Spleen (tissue), 11 donors: ENCODE measurements around the gene TERF2IP. TPM values are rescaled to one million over a fixed set of nuclear protein-coding genes. Genes with fewer than 3 reads are reported as not detected.

Experiments used
- DNase-seq: peaks from one replicate; pipeline ENCODE4 v3.0.0-alpha.2; 2020
- H3K27ac ChIP-seq, 8 donors: fragments of 200-600 bp; sonication (generic) in 7 of 8; 1 replicate in 4 of 8; 2 replicates in 4 of 8; pipeline versions ENCODE4 v1.5.0 to v1.8.0; 2016 to 2021; ENCODE audit warnings: inconsistent platforms in 4 of 8, mild to moderate bottlenecking in 4 of 8, moderate library complexity in 1 of 8
- H3K27me3 ChIP-seq, 7 donors: fragments of 200-600 bp; sonication (generic) in 6 of 7; replicated peaks in 1 of 7; 1 replicate in 4 of 7; 2 replicates in 3 of 7; pipeline versions ENCODE4 v1.5.0 to v1.8.0; 2016 to 2021; ENCODE audit warnings: inconsistent platforms in 3 of 7, mild to moderate bottlenecking in 1 of 7
- H3K36me3 ChIP-seq, 6 donors: fragments of 200-600 bp; sonication (generic) in 5 of 6; 1 replicate in 4 of 6; 2 replicates in 2 of 6; pipeline versions ENCODE4 v1.5.0 to v1.8.0; 2016 to 2021; ENCODE audit warnings: inconsistent platforms in 2 of 6
- H3K4me1 ChIP-seq, 6 donors: fragments of 200-600 bp; sonication (generic) in 5 of 6; 1 replicate in 3 of 6; 2 replicates in 3 of 6; pipeline versions ENCODE4 v1.5.0 to v1.8.0; 2016 to 2021; ENCODE audit warnings: inconsistent platforms in 3 of 6
- H3K4me3 ChIP-seq, 8 donors: fragments of 200-600 bp; sonication (generic) in 7 of 8; 1 replicate in 4 of 8; 2 replicates in 4 of 8; pipeline versions ENCODE4 v1.5.0 to v1.8.0; 2016 to 2021; ENCODE audit warnings: inconsistent platforms in 4 of 8, mild to moderate bottlenecking in 4 of 8, moderate library complexity in 2 of 8
- H3K9me3 ChIP-seq, 8 donors: fragments of 200-600 bp; sonication (generic) in 7 of 8; 1 replicate in 4 of 8; 2 replicates in 4 of 8; pipeline versions ENCODE4 v1.5.0 to v1.8.0; 2016 to 2021; ENCODE audit warnings: inconsistent platforms in 4 of 8
- CTCF ChIP-seq, 11 experiments: fragments of 200-600 bp in 7 of 11; fragments of 450-650 bp in 4 of 11; sonication (generic) in 4 of 11; IDR thresholded peaks in 8 of 11; conservative IDR thresholded peaks in 3 of 11; 1 replicate in 7 of 11; 2 replicates in 4 of 11; pipeline versions ENCODE4 v1.4.0 to v1.8.0; 2016 to 2021; ENCODE audit warnings: antibody characterized with exemption in 11 of 11, inconsistent platforms in 4 of 11, mild to moderate bottlenecking in 1 of 11
- POLR2A ChIP-seq, 3 donors: fragments of 450-650 bp; IDR thresholded peaks; one replicate each; pipeline ENCODE4 v1.5.1; 2017; ENCODE audit warnings: antibody characterized with exemption in 3 of 3, mild to moderate bottlenecking in 1 of 3
- POLR2AphosphoS5 ChIP-seq, 3 donors: sonication (generic); formaldehyde crosslinking; IDR thresholded peaks; one replicate each; pipeline ENCODE4 v1.5.1; 2017; ENCODE audit warnings: antibody characterized with exemption in 3 of 3
- WGBS, 5 donors: extraction: QIAGEN DNeasy Blood & Tissue Kit in 3 of 5; methylation state at CpG; one replicate each; pipeline versions ENCODE4 v1.1.5 to v1.1.7; 2013 to 2018; 5-methylcytosine and 5-hydroxymethylcytosine counted together
- intact Hi-C: fragments of 100-400 bp; cut with DNase I; formaldehyde crosslinking; loops from one replicate; pipeline ENCODE4 v1.15.0; 2023; ENCODE audit warnings: low total_unique reads
- polyA plus RNA-seq, 3 donors: library from polyadenylated mRNA; stranded (reverse); fragments of 200-250 nt; gene quantifications; one replicate each; pipeline ENCODE4 v1.2.1, GENCODE V29; 2013
- small RNA-seq, 4 donors: library from RNA; depleted of rRNA; stranded (forward); fragments of <200 nt; gene quantifications; one replicate each; pipeline ENCODE3, GENCODE V24; 2016
- total RNA-seq, 7 donors: library from RNA; depleted of rRNA in 3 of 7; stranded (reverse); fragments of >200 nt in 3 of 7; fragmentation: NEBNext Ultra II Directional in 4 of 7; extraction: Animal tissue kit (Norgen Biotek cat#: 25700) in 4 of 7; gene quantifications; one replicate each; pipeline versions ENCODE4 v1.1.0 to v1.2.1, GENCODE V29; 2016 to 2021
- donor health status: healthy with polysubstance abuse.
- donor health status: DM: no; HTN: no; CAD: no; lungs with moderate emphysema.
- donor health status: DM: no; HTN: no; CAD: no.
- donor health status: Bipolar disorder and iron deficiency.
- donor health status: healthy.
- donor health status: DM: no; HTN: no; CAD: no.
- donor health status: DM: yes; HTN: yes; CAD: no.

The TERF2IP gene
- total and polyA plus RNA-seq, 10 donors = 42.8 to 90.1 (median 73.0) TPM

- H3K27ac ChIP-seq = no peak within 1 kb of the TSS
- TF ChIP-seq POLR2A (IDR thresholded peaks at IDR 0.05) (no peak), POLR2AphosphoS5 (IDR thresholded peaks at IDR 0.05) (no peak), CTCF (IDR thresholded peaks at IDR 0.05 in 8 of 11, conservative IDR thresholded peaks at IDR 0.05 in 3 of 11) (no peak)
- intact Hi-C loops = no loop called here
- 81 to 96% (median 90%) methylated on average over 5 of the region's 5 CpGs for WGBS, 5 donors
- H3K36me3 ChIP-seq = no peaks in the 10 kb centered on the region
- H3K4me3 ChIP-seq = no peak within 1 kb of the TSS
- DNase-seq = no peak
- no peaks in the 10 kb centered on the region for H3K9me3 ChIP-seq
- H3K27me3 ChIP-seq = no peaks in the 10 kb centered on the region
- no peaks in the 10 kb centered on the region for H3K4me1 ChIP-seq
Observed at GRCh38 chr16:75701361-75701760, 53.8 kb downstream of the TERF2IP start, which contains the start of gene DUXB. Gene DUXB (minus strand): TSS chr16:75701461. CDS start chr16:75701418, 43 bp downstream.

- 62 to 90% (median 70%) methylated on average over 2 of the region's 2 CpGs for WGBS, 5 donors
- no peaks in the 10 kb centered on the region for H3K4me1 ChIP-seq
- no peak for TF ChIP-seq POLR2AphosphoS5 (IDR thresholded peaks at IDR 0.05)
- no peak for TF ChIP-seq POLR2A (IDR thresholded peaks at IDR 0.05)
- TF ChIP-seq CTCF (IDR thresholded peaks at IDR 0.05 in 8 of 11, conservative IDR thresholded peaks at IDR 0.05 in 3 of 11) = no peak
- H3K27me3 ChIP-seq = no peaks in the 10 kb centered on the region
- no peak overlapping the region for H3K4me3 ChIP-seq
- no peaks in the 10 kb centered on the region for H3K9me3 ChIP-seq
- DNase-seq = no peak
- H3K36me3 ChIP-seq = no peaks in the 10 kb centered on the region
- intact Hi-C loops = no loop called here
- H3K27ac ChIP-seq = no peak overlapping the region
Observed at GRCh38 chr16:75702242-75702641, 54.7 kb downstream of the TERF2IP start.

- 84 to 97% (median 94%) methylated on average over 4 of the region's 4 CpGs for WGBS, 5 donors
- no peaks in the 10 kb centered on the region for H3K4me1 ChIP-seq
- no peak overlapping the region for H3K27ac ChIP-seq
- TF ChIP-seq POLR2A (IDR thresholded peaks at IDR 0.05) (no peak), CTCF (IDR thresholded peaks at IDR 0.05 in 8 of 11, conservative IDR thresholded peaks at IDR 0.05 in 3 of 11) (no peak), POLR2AphosphoS5 (IDR thresholded peaks at IDR 0.05) (no peak)
- H3K36me3 ChIP-seq = no peaks in the 10 kb centered on the region
- H3K4me3 ChIP-seq = no peak overlapping the region
- no peak for DNase-seq
- intact Hi-C loops = no loop called here
- H3K27me3 ChIP-seq = no peaks in the 10 kb centered on the region
- peaks cover 0 to 4% (median 0%) of the 10 kb centered on the region in 8 donors for H3K9me3 ChIP-seq
Observed at GRCh38 chr16:75703306-75703705, 55.7 kb downstream of the TERF2IP start.

Small RNA genes lying within 50 kb of the gene (small RNA-seq; reads per million reads assigned to genes)
- gene RN7SL520P = 0 reads per million in 4 donors

Other genes starting within 250 kb of the TERF2IP start
- gene CFDP1, start 214.3 kb upstream of the TERF2IP start, total RNA-seq = 100 to 1,000 TPM in 6 of 7 donors, 10 to 100 TPM in 1; 56.1 to 153 (median 108) TPM
- gene CFDP1, start 214.3 kb upstream of the TERF2IP start, polyA plus RNA-seq = 100 to 1,000 TPM; 101 to 222 (median 108) TPM
- gene TMEM170A, start 183.1 kb upstream of the TERF2IP start, total RNA-seq = 10 to 100 TPM; 26.3 to 54.0 (median 34.2) TPM
- gene TMEM170A, start 183.1 kb upstream of the TERF2IP start, polyA plus RNA-seq = 10 to 100 TPM in 1 of 3 donors, 1 to 10 TPM in 2; 6.1 to 12.0 (median 6.4) TPM
- gene CHST6, start 152.3 kb upstream of the TERF2IP start, total RNA-seq = under 1 TPM in 6 of 7 donors, not detected in 1; 0.17 to 0.66 (median 0.26) TPM
- under 1 TPM; under 0.01 to 0.06 (median 0.02) TPM for gene CHST6, start 152.3 kb upstream of the TERF2IP start, polyA plus RNA-seq
- under 1 TPM in 2 of 7 donors, not detected in 5; 0.18 to 0.20 TPM for gene CHST5, start 111.7 kb upstream of the TERF2IP start, total RNA-seq
- under 1 TPM; 0.03 to 0.07 (median 0.06) TPM for gene CHST5, start 111.7 kb upstream of the TERF2IP start, polyA plus RNA-seq
- gene TMEM231, start 91.5 kb upstream of the TERF2IP start, total RNA-seq = 1 to 10 TPM; 2.7 to 6.7 (median 3.5) TPM
- gene TMEM231, start 91.5 kb upstream of the TERF2IP start, polyA plus RNA-seq = 1 to 10 TPM; 2.2 to 3.3 (median 2.3) TPM
- 100 to 1,000 TPM; 111 to 133 (median 119) TPM for gene GABARAPL2, start 81.4 kb upstream of the TERF2IP start, total RNA-seq
- 100 to 1,000 TPM in 2 of 3 donors, 10 to 100 TPM in 1; 86.6 to 169 (median 130) TPM for gene GABARAPL2, start 81.4 kb upstream of the TERF2IP start, polyA plus RNA-seq
- gene ADAT1, start 24.5 kb upstream of the TERF2IP start, total RNA-seq = 100 to 1,000 TPM in 1 of 7 donors, 10 to 100 TPM in 6; 42.5 to 120 (median 65.5) TPM
- gene ADAT1, start 24.5 kb upstream of the TERF2IP start, polyA plus RNA-seq = 10 to 100 TPM; 13.2 to 18.3 (median 14.5) TPM
- gene KARS1, start 108 bp upstream of the TERF2IP start, total RNA-seq = 10 to 100 TPM; 85.2 to 97.7 (median 89.6) TPM
- gene KARS1, start 108 bp upstream of the TERF2IP start, polyA plus RNA-seq = 10 to 100 TPM; 63.7 to 88.0 (median 83.2) TPM
- not detected for gene CPHXL2, start 29.2 kb downstream of the TERF2IP start, total RNA-seq
- gene CPHXL2, start 29.2 kb downstream of the TERF2IP start, polyA plus RNA-seq = under 1 TPM in 1 of 3 donors, not detected in 2; 0.06 TPM
- gene DUXB, start 53.7 kb downstream of the TERF2IP start, total RNA-seq = not detected
- gene DUXB, start 53.7 kb downstream of the TERF2IP start, polyA plus RNA-seq = not detected
- not detected for gene CPHXL, start 78.7 kb downstream of the TERF2IP start, total RNA-seq
- gene CPHXL, start 78.7 kb downstream of the TERF2IP start, polyA plus RNA-seq = not detected